HUDEP-2 (cell line): ENCODE results near the gene MACROD1.

Experiments
- DNase-seq, 76 experiments: peaks; one replicate each; lab custom pipeline; 2025; ENCODE audit not compliant: unreplicated experiment in 76 of 76; lab: John Stamatoyannopoulos, UW

MACROD1 gene

DNA sequence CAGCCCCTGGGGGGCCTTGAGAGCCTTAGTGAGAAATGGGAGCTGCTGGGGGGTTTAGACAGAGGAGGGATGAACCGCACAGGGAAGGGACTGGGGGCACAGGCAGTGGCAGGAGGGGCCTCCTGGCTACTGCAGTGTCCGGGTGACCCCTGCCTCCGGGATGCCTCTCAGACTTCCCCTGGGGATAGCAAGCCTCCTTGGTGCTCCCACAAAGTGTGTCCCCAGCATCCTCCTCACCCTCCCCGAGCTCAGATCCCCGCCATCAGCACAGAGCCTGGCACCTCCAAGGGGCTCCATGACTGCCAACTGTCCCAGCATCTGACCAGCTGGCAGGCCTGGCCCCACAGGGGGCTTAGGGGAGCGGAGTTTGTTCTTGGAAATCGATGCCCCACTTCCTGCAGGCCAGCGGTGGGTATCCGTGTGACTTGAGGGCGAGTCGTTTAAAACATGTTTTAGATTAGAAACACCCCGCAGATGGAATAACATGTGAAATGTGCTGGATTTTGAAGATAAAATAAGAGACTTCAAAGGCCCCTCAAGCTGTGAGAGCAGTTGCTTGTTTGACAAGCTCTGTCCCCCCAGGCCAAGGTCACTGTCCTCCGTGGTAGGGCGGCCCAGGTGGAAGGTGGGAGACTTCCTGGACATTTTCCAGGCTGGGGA, 143.7 kb downstream of the MACROD1 start:
- DNase-seq, result no peak

DNA sequence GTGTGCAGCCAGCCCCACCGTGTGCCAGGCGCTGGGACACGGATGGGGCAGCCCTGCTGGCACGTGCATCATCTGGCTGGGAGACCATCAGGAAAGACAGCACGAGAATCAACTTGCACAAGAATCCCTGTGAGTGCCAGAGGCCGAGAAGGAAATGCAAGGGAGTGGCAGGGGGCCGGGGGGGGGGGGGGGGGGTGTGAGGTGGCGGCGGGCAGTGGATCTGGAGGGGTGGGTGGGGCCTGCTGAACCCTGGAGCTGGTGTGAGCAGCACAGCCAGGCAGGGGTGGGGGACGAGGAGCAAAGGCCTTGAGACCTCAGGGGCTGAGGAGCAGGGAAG, 144.2 kb downstream of the MACROD1 start:
- no peak for DNase-seq

DNA sequence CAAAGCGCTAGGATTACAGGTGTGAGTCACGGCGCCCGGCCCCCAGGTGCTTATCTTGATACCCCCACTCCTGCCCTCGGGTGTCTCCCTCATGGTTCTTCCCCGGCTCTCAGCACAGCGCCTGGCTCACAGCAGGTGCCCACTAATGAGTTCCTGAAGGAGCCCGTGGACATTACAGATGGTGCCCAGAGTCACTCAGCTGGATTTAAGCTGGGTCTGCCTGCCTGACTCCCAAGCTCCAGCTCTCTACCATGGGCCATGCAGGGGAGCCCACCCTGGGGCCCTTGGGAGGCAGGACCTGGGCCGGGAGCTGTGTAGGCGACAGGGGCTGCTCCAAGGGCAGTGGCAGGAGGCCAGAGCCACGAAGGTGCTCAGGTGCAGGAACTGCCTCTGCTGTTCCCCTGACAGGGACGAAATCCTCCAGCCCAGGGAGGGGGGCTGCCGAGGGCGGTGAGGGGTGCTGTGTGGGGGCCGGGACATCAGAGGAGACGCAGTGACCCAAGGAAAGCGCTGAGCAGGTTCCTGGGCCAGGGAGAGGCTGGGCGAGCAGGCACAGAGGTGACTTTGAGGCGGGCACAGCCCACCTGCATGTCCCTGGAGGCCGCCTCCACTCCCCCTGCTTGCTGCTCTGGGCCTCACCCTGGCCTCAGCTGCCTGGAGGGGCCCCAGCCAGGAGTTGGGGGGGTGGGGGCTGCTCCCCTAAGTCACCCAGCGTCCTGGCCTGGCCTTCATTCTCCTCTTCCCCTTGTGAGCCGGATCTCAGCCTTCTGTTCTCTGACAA, 144.7 kb downstream of the MACROD1 start:
- no peak for DNase-seq

DNA sequence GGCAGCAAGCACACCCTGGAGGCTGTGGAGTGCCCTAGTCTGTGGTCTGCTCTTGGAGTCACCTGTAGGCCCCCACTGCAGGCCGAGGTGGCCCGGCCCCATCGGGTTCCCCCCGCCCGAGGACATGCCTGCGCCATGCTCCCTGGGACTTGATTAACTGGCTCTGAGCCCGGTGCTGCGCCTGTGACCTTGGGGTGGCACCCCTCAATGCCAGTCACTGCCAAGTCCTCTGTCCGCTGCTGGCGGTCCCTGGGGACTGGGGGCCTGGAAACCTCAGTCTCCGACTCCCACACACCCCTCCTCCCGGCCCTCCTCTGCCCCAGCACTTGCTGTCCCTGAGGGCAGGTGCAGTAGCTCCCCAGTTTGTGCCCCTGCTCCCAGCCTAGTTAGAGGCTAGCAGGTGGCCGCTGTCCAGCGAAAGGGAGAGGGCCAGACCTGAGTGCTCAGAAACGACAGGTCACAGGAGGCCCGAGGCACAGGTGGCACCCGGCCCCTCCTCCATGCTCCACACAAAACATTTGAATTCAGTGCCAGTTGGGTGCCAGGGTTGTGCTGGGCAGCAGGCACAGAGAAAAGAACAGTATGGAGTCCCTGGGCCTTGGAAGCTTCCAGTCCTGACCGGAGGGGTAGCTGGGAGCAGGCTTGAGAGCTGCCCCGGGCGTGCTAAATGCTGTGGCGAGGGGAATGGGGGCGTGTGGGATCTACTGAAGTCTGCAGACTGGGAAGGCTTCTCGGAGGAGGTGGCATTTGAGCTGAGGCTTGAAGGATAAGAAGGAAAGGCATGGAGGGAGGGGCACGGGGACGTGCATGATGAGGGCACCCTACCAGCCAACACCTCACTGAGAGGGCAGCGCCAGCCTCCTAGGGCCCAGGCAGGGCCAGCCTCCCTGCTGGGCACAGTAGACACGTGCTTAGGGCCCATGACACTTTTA, 146.5 kb downstream of the MACROD1 start:
- DNase-seq, result no peak

DNA sequence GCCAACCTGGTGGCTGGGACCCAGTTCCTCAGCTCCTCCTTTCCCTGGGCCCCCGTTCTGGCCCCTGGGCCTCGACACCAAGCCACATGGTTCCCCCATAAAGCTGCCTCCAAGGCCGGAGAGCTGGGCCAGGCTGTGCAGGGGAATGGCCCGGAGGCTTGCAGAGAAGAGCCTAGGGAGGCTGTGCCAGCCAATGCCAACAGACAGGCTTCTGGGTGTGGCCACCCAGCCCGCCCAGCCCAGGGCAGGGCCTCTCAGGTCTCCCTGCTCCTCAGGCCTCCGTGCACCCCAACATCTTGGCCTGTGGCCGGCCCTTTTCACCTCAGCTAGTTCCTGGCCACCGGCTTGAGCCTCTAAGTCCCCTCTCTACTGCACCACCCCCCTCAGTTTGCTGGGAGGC, 147.6 kb downstream of the MACROD1 start:
- DNase-seq, result peak in 11 of 76 experiments; percentile 5 to 35 (median 14)

DNA sequence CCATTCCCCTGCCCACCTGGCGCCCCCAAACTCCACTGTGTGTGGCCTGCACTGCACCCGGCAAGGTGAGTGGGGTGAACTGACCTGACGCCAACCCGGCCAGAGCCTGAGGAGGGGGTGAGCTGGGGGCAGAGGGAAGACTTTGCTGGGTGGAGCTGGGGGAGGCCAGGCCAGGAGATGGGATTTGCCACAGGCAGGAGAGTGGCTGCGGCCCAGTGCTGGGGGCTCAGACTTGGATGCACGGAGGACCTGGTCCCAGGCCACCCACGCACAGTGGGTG, 148.0 kb downstream of the MACROD1 start:
- DNase-seq, result no peak

DNA sequence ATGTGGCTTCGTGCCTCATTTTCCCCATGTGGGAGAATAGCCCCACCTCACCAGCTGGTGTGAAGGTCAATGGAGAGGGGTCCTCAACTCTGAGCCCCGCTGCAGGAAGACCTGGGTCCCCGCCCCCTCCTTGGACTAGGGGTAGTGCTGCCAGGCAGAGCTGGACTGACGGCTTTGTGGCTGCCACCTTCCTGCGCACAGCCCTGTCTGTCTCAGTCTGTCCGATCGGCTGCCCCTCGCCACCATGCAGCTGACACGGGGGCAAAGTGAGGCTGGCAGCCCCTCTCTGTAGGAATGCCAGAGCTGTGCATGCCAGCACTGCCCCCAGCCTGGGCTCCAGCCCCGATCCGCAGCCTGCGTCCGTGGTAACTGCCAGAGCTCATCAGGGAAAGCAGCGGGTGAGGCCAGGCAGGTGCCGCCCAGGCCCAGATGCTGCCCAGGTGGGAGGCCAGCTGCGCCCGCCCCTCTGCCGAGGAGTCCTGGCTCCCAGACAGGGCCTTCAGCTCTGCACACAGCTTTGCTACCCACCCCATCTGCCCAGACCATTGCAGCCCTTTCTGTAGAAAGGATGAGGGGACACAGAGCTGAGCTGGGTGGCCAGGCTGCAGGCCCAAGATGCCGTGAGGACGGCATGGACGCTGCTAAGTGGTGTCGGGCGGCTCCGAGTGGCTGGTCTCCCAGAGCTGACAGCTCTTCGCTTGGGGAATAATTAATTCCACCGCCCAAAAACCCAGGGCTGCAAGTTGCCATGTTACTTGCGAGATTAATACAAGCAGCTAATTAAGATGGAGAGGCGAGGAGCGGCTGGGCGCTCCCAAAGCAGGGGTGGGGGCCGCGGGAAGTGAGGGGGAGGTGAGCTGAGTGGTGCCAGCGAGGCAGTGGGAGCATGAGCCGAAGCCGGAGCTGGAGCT, 149.7 kb downstream of the MACROD1 start:
- no peak for DNase-seq

DNA sequence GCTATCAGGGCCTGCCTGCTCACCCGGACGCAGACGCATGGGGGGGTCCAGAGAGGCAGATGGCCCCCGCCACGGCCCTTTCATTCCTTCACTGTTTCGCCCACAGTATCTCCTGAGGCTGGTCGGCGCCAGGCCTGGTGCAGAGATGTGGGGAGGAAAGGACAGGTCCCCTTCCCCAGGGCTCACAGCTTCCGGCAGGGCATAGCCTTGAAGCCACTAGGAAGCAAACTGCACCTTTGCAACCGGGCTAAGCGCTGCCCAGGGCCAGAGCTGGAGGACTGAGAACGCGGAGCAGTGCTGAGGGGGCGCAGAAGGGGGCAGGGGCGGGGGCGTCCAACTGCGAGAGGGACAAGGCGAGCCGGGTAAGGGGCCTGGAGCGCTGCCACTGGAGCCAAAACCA, 150.4 kb downstream of the MACROD1 start:
- DNase-seq, result no peak

DNA sequence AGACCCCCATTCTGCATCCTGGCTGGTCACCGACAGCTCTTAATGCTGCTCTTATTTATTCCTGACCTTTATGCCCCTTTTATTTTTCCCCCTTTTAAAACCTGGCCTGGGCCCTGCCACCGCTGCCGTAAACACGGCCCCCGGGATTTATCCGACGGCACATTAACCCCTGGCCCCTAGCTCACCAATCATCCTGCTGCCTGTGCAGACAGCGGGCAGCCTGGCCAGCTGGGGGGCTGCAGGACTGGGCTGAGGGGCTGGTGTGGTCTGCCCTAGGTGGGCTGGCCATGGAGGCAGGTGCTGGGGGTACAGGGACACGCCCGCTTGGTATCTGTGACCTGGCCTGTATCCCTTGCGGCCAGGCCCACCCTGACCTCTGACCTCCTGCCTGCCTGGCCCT, 151.6 kb downstream of the MACROD1 start:
- DNase-seq, result no peak

DNA sequence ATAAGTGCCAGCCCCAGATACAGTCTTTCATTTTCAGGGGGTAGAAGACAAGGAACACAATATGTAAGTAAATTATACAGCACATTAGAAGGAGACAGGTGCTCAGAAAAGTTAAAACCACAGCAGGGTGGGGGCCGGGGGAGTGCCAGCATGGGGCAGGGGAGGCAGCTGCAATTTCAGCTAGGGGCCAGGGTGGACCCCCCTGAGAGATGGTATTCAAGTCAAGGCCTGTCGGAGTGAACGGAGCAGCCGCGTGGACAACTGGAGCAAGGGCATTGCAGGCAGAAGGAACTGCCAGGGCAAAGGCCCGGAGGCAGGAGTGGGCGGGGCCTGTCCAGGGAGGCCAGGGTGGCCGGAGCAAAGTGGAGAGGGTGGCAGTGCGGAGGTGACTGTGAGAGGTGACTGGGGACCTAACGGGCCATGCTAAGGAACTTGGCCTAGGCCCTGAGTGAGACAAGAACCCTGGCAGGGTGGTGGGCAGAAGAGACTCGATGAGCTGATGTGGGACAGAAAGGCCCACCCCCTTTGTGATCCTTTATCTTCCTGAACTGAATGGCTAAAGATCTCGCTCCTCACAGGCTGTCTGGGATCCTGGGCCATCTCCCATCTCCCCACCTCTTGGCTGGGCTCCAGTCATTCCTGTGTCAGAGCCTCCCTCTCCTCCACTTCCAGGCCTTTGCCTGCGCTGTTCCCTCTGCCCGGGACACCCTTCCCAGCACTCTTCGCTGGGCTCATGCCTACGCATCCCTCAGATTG, 152.6 kb downstream of the MACROD1 start:
- no peak for DNase-seq

DNA sequence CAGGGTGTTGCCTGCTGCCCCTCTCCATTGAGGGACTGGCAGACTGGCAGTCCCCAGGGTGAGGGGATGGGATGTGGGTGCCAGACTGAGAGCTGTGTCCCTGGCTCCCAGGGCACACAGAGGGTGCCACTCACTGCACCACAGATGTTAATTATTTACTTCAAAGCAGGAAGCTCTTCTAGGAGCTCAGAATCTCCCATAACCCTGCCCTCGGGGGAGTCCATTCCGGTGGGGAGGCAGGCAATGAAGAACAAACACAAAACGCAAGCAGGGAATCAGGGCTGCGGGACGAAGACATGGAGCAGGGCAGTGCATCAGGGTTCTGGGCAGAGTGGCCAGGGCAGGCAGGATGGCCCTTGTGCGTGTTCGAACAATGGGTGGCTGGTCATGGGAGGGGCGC, 154.5 kb downstream of the MACROD1 start:
- DNase-seq, result no peak

DNA sequence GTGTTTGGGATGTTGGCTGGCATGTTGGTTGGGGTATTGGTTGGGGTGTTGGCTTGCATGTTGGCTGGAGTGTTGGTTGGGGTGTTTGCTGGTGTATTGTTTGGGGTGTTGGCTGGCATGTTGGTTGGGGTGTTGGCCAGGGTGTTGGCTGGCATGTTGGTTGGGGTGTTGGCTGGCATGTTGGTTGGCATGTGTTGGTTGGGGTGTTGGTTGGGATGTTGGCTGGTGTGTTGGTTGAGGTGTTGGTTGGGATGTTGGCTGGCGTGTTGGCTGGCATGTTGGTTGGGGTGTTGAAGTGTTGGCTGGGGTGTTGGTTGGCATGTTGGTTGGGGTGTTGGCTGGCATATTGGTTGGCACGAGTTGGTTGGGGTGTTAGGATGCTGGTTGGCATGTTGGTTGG, 155.1 kb downstream of the MACROD1 start:
- DNase-seq, result no peak

DNA sequence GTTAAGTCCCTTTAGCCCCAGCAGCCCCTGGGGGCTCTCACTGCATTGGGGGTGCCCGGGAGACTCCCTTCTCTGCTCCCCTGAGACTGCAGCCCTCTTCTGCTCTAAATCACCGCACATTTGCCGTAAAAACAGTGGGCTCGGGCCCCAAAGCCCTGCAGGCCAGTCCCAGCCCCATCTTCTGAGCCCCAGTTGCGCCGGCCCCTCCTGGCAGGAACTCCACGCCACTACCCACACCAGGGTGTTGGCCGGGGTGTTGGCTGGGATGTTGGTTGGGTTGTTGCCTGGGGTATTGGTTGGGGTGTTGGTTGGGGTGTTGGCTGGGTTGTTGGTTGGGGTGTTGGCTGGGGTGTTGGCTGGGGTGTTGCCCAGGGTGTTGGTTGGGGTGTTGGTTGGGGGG, 156.2 kb downstream of the MACROD1 start:
- no peak for DNase-seq

DNA sequence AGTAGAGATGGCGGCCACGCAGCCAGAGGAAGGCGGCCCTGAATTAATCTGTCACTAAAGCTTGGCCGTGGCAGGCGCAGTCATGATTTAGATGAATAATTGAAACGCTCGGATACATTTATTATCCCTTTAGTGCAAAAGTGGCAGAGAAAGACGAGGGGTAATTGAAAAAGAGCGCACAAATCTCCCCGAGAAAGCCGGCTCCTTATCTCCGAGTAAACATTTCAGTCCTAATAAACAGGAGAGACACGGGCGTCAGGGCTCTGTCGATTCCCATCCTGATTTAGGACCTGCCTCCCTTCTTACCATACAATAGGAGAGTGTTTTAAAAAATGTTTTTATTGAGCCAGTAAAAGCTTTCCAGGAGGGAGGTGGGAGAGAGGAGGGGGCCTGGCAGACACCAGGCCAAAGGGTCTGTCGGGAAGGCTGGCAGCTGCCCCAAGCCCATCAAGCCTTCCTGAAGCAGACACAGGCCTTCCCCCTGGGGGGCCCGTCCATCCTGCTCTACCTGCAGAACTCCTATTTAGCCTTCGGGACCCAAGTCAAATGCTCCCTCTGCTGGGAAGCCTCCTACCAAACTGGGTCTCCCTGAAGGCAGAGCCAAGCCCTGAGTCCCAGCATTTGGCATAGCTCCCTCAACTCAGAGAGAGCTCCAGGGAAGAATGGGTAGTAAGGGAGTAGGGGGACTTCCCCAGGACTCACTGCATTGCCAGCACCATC, 156.8 kb downstream of the MACROD1 start:
- no peak for DNase-seq

DNA sequence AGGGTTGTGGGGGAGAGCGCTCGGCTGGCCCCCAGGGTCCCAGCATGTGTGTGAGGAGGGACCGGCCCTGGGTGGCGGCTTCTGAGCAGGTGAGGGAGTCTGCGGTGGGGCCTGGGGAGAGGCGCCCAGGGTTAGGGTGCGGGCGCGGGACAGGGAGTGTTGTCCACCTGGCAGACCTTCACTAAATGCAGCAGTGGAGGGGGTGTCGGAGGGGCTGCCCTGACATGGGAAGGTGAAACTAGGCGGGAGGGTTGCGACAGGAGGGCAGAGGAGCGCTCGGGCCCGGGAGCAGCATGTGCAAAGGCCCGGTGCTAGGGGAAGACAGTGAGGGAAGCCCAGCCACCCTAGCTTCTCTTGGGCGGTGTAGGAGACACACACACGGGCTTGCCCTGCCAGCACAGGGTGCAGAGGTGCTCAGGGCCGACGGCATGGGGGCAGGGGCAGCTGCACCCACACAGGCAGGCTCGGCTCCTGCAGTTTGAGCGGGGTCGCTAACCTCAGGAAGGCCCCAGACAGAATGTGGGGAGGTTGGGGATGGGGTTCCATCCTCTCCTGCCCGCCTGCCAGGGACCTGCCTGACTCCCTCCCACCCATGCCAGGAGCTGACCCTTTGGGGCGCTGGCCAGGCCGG, 157.5 kb downstream of the MACROD1 start:
- no peak for DNase-seq

DNA sequence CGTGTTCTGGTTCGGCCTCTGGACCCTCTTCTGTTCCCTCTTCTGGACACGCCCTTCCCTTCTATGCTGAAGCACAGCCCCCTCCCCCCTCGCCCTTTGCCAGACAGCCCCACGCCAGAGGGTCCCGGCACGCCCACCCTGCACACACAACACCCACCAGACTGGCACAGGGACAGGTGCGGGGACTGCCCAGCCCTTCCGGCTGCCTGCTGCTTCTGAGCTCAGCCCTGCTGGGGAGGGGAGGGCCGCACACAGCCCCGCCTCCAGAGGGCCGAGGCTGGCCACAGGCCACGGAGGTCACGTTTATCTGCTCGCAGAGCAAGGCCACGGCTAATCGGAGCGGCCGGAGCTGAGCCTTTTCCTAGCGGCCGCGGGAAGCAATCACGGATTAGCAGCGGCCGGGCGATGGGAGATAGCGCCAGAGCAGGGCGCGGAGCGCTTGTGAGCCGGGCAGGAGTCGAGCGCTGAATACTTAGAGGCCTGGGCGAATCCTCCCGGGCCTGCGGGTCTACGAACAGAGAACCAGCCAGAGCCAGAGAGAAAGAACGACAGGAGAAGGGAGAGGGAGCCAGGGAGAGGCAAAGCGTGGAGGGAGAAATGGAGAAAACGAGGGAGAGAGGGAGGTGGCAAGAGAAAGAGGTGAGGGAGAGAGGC, 158.2 kb downstream of the MACROD1 start:
- peak in 69 of 76 experiments; percentile 7 to 86 (median 60) for DNase-seq

DNA sequence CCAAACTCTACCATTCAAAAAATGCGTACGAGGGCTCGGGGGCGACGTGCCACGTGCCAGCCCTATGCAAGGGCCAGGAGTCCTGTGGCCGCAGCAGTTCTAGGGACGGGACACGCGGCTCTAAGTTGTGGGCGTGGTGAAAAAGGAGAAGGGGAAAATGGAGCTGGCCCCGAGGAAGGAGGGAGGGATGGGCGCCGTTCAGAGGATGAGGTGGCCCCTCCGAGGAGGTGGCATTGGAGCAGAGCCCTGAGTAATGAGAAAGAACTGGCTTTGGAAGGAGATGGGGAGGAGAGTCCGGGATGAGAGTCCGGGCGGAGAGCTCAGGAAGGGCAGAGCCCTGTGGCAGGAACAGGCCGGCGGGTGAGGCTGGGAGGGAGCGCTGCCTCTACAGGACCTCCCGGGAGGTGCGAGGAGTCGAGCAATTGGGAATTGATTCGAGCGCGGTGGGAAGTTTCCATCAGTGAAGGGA, 158.7 kb downstream of the MACROD1 start:
- no peak for DNase-seq

DNA sequence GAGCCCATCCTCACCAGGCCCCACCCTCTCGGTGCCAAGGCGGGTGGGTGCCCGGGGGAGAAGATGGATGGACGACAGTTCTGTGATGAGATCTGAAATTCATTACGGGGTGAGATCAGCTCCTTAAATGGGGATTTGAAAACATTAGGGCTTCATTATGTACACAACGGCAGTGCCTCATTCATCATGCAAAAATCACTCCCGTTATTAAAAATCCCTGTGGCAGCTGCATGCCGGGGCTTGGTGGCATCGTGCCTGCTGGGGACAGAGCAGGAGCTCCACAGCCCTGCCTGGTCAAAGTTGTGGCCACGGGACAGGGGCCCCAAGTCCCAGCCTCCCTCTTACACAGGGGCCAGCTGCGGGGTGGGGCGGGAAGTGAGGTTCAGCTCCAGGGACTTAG, 159.5 kb downstream of the MACROD1 start:
- DNase-seq, result no peak
